HL-60/S4 treated with phorbol 12-myristate 13-acetate at 8.2 ng/mL for 4 days and 3 days (cell line): Measurements from ENCODE around the gene HOXB6.

Experiments
- in situ Hi-C: fragments of 300-500 bp; cut with MboI; formaldehyde crosslinking; loops from 2 replicates; pipeline ENCODE4 v1.15.0; 2022; ENCODE audit warnings: low sequenced_read_pairs

Gene HOXB6

GRCh38 chr17:48586355-48587258 lies 18.2 kb downstream of the HOXB6 start:
- in situ Hi-C loops, result no loop called here

DNA sequence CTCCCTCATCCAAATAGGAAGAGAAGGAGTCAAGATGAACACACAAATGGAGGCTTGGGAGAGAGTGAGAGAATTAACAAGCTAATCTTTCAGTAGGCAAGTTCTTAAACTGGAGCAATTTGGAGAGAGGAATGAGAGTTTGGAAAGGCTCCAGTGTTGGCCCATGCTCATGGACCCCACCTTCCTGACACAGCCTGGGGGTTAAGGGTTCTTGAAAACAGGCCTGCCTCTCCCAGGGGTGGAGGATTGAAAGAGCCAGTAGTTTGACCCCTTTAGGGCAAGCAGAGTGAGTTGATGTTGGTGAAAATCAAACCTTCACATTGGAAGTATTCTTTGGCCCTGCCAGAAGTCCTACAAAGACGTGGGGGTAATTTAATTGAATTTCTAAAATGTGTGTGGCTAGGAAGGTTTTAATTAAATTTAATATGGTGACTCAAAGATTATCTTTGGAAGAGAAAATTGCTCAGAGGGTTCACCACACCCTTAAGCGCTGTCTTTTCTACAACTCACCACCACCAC lies 20.5 kb downstream of the HOXB6 start:
- in situ Hi-C loops, result no loop called here

DNA sequence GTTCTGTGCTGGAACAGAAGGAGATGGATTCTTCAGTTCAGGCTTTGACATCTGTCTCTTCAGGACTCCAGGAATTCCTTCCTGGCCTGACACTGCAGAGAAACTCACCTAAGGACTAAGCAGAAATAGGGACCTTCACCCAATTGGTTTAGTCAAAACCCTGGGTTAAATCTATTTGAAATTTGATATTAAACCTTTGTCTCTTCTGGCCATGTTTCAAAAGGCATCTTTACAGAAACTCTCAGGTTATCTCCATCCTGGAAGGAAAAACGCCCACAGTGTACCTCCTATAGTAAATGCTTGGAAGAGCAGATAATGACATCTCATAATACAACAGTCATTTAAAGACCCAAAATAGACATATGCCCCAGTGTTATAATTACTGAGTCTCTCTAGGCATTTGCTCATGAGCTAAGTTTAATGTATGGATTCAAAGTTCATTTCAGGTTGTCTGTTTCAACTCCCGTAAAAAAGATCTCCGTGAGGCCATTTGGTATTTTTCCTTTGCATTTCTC lies 21.0 kb downstream of the HOXB6 start:
- in situ Hi-C loops, result no loop called here

GRCh38 chr17:48582750-48583069 lies 22.1 kb downstream of the HOXB6 start:
- in situ Hi-C loops, result no loop called here

GRCh38 chr17:48579760-48580554 lies 24.8 kb downstream of the HOXB6 start:
- in situ Hi-C loops, result no loop called here

DNA sequence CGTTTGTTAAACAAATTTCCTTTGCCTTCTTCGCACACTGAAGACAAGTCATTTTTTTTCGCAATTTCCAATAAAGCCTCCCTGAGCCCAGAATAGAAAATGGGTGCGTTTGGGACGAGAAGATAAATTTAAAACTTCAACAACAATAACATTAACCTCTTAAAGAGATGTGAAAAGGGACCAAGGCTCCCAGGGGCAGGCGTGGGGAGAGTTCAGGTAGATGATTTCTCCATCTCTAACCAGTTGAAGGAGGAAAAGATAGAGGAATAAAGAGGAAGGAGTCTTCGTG lies 25.4 kb downstream of the HOXB6 start:
- in situ Hi-C loops, result no loop called here

GRCh38 chr17:48578616-48579470 lies 25.9 kb downstream of the HOXB6 start:
- in situ Hi-C loops, result no loop called here

DNA sequence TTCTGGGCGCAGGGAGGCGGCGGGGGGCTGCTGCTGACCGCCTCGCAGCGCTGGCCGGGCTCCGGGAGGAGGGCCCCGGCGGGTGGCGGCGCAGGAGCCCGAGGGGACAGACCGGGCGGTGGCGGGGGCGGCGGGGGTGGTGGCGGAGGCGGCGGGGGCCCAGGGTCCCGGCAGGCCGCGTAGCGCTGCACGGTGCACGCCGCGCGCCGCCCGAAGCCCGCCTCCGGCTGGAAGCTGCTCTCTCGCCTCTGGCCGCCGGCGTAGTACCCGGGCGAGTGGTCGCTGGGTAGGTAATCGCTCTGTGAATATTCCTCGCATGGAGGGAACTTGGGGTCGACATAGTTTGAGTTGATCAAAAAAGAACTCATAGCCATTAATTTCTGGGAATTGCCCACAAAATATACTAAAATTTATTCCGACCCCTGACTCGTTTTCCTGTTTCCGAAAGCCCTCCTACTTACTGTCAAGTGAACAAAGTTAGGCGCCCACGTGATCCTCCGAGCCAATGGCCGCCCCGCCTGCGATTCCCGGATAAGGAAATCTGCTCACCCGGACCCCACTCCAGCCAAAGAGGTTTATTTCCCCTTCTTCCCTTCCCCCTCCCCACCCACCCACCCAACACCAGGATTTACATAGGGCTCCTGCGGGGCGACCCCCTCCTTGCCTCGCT lies 26.7 kb downstream of the HOXB6 start, which contains the start of gene HOXB4:
Gene HOXB4, minus strand, starts transcription at position 405 of the 670 bp plus-strand sequence. Its CDS starts 31 bp downstream, at position 374.
- in situ Hi-C loops, result no loop called here

- in situ Hi-C loops, result no loop called here
These were observed 27.3 kb downstream of the HOXB6 start for GRCh38 chr17:48577330-48577945.

- in situ Hi-C loops, result no loop called here
These were observed 28.1 kb downstream of the HOXB6 start for GRCh38 chr17:48576479-48577309.

- in situ Hi-C loops, result no loop called here
These were observed 28.9 kb downstream of the HOXB6 start for GRCh38 chr17:48575673-48576478.

DNA sequence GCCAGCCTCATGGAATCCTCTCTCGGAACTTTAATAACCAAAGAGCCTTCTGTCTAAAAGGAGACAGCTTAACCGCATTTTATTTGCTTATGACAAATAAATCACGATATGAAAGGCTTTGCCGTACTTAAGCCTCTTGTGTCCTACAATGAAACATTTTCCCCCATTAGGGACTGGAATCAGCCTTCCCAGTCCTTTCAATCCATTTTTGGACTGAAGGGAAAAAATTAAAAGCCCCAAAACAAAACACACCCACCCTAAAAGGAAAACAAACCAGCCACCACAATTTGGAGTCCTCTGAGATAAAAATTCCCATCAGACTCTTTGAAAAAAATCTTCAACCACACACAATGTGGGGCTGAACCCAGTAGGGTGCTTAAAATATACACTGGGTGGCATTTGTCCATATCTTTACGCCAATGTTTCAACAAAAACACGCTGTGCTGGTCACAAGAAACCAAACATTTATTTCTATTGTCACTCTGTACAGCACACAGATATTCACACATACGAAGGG lies 29.7 kb downstream of the HOXB6 start:
- in situ Hi-C loops, result no loop called here

DNA sequence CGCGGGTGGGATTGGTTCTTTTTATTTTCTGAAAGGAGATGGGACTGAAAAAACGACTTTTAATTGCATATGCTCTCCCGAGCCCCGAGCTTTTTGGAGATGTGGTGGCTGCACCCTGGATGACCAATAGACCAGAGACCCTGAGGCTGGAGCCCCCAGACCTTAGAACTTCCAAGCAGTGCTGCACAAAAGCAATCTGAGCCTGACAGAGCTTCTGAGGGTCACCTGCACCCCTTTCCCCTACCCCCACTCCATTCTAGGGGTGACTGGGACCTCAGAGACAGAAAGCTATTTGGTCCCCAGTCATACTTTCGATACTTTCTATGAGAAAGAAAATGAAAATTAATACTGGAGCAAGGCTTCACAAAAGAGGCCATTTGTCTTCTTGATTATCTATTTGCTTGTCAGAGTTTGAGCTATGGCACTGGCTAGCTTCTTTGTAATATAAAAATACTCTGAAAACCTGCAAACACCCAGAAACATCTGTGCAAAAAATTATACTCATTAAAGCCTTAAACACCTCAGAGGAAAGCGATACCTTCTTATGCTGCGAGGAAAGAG lies 30.2 kb downstream of the HOXB6 start:
- in situ Hi-C loops, result no loop called here

DNA sequence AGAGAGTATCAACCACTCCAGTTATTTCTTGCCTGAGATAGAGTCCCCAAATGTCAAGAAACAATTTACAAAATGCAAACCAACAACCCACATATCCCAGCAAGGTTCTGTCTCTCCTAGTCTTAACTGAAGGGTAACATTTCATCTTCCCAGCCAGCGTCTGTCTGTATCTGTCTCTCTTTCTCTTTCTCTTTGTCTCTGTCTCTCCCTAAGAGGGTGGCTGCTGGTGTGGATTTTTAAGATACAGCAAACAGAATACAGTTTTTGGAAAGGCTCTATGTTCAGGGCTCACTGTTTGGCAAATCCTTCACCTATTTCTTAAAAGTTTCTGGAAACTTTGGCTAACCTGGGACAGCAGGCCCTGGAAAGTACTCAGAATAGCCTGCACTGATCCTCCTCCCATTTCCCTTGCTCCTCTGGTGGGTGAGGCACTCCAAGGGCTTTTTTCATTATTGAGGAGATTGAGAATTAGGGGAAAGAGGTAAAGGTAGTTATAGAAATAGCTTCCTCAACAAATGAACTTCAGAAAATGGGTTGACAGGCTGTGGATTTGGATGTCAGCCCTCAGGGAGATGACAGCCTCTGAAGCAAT lies 32.9 kb downstream of the HOXB6 start:
- in situ Hi-C loops, result no loop called here

- in situ Hi-C loops, result no loop called here
These were observed 33.6 kb downstream of the HOXB6 start for GRCh38 chr17:48571024-48571818.

- in situ Hi-C loops, result no loop called here
These were observed 34.3 kb downstream of the HOXB6 start for GRCh38 chr17:48570325-48571023.
